HG03139 (cell line): ENCODE data around the gene KRTAP2-4.
"Not testable (repeated sequence)": the region's sequence is repeated elsewhere in the genome, so short reads cannot be mapped to it uniquely, and the experiment has no call there.

Source experiments
- ATAC-seq: cut with Tn5 transposase; IDR thresholded peaks from one replicate; pipeline ENCODE4 v1.9.1; 2021; ENCODE audit not compliant: unreplicated experiment

The KRTAP2-4 gene

DNA sequence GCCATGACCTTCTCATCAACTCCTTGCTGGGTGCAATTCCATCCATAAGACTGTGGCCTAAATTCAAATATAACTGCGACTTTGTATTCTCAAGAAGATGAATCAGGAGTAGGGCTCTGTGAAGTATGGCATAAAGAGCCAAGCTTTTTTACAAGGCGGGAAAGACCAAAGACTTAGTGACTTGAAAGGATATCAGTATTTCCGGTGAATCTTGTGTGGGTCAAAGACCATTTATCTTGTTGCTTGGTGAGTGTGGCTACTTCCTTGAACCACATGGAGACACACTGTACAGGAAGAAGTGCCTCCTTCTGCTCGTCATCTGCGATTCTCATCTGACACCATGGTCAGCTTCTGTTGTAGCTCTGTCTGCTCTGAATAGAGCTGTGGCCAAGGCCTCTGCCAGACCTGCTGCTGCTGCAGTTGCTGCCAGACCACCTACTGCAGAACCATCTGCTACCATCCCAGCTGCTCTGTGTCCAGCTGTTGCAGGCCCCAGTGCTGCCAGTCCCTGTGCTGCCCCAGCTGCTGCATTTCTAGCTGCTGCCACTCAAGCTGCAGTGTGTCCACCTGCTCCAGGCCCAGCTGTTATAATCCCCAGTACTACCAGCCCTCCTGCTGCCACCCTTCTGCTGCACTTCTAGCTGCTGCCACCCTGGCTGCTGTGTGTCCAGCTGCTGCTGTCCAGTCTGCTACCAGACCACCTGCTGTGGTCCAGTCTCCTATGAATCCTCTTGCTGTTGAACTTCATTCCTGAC is 6.1 kb upstream of the KRTAP2-4 start:
- no peak for ATAC-seq

DNA sequence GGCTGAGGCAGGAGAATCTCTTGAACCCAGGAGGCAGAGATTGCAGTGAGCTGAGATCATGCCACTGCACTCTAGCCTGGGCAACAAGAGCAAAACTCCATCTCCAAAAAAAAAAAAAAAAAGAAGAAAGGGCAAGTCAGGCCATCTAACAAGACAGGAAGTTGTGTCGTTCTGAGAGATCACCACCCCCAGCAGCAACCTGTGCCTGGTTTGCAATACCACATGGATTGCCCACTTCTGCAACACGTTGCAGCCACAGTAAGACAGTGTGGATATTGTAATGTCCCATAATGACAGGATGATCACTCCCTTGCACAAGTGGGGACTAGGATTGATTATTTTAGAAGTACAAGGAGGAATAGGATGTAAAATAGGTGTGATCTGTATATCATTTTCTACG is 3.4 kb upstream of the KRTAP2-4 start:
- no peak for ATAC-seq

GRCh38 chr17:41067281-41067680 is 1.6 kb upstream of the KRTAP2-4 start:
- no peak for ATAC-seq

- not testable (repeated sequence) for ATAC-seq
Measured at GRCh38 chr17:41065016-41065689, 526 bp downstream of the KRTAP2-4 start.

DNA sequence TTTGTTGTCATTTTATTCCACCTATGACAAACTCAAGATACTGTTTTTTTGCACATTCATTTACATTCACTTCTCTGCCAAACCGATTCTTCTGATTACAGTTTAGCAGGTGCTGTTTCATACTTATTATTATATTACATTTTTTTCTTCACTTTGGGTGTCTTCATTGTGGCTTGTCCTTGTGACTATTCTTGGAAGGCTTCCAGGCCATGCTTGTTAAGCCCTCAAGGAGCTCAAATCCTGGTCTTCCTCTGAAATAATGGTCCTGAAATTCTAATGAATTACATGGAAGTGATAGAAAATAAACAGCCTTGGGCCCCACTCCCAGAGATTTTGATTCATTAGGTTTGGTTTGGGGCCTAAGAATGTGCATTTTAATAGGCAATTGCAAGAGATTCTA is 1.4 kb downstream of the KRTAP2-4 start:
- no peak for ATAC-seq

DNA sequence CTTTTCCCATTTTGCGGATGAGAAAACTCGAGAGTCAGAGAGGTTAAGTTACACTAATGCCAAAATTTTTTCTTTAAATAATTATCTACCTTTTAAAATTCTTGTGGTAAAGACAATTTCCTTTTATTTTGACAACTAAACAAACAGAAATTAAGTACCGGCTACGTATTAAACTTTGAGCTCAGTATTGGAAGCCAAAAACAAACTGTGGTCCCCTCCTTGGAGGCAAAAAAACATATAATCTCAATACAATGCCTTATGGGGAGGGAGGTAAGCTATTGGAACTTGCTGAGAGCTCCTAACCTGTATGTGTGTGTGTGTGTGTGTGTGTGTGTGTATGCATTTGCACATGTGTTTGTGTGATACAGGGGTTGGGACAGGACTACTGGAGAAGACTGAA is 2.2 kb downstream of the KRTAP2-4 start:
- ATAC-seq = no peak

GRCh38 chr17:41061964-41062363 is 3.7 kb downstream of the KRTAP2-4 start:
- ATAC-seq = no peak

- no peak for ATAC-seq
Measured at GRCh38 chr17:41060052-41060604, 5.6 kb downstream of the KRTAP2-4 start, which contains the start of gene KRTAP2-3. Gene KRTAP2-3 (minus strand): TSS chr17:41060114. CDS start chr17:41060050, 64 bp downstream.

GRCh38 chr17:41059276-41060051 is 6.2 kb downstream of the KRTAP2-4 start:
- not testable (repeated sequence) for ATAC-seq

DNA sequence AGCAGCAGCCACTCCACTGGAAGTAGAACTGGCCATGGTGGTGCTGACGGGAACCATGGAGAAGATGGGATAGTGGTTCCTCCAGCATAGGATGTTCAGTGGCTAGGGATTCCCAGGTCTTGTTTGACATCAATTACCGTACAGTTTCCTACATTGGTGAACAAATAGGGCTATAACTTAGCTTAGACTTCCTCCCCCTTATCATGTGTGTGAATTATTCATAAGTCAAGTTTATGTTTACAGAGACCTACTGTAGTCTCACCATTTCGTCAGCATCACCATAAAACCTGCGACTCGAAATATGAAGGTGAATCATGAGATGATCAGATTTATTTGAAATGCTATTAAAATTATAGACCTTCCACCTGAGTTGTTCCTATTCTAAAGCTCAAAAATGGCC is 6.9 kb downstream of the KRTAP2-4 start:
- ATAC-seq = no peak

- no peak for ATAC-seq
Measured at GRCh38 chr17:41057547-41057946, 8.1 kb downstream of the KRTAP2-4 start.

- ATAC-seq = not testable (repeated sequence)
Measured at GRCh38 chr17:41055130-41055529, 10.5 kb downstream of the KRTAP2-4 start, which contains the start of gene KRTAP2-2. Gene KRTAP2-2 (minus strand): TSS chr17:41055230. CDS start chr17:41055211, 19 bp downstream.

- ATAC-seq = not testable (repeated sequence)
Measured at GRCh38 chr17:41054556-41054955, 11.1 kb downstream of the KRTAP2-4 start.

DNA sequence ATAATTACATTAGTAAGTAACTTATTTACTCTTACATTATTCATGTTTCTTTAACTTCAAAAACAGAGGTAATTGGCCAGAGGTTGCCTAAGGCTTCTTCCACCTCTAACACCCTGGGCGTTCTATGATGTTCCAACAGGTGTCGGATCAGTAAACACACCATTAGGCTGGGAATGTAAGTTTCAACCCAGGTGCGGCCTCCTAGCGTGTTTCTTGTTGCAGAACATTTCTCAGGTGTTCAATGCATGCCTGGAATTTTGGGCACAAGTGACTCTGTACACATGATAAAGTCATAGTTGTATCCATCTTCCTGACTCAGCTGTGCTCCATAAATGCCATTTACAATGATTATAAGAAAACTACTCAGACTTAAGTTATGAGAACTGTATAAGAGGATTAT is 11.7 kb downstream of the KRTAP2-4 start:
- no peak for ATAC-seq

DNA sequence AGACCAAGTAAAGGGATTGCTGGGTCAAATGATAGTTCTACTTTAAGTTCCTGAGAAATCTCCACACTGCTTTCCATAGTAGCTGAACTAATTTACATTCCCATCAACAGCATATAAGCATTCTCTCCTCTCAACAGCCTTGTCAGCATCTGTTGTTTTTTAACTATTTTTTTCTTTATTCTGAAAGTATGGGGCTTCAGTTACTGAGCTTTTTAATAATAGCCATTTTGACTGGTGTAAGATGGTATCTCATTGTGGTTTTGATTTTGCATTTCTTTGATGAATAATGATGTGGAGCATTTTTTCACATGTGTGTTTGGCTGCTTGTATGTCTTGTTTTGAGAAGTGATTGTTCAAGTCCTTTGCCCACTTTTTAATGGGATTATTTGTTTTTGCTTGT is 13.1 kb downstream of the KRTAP2-4 start:
- ATAC-seq = no peak

GRCh38 chr17:41049110-41049509 is 16.6 kb downstream of the KRTAP2-4 start:
- no peak for ATAC-seq

GRCh38 chr17:41048441-41048840 is 17.2 kb downstream of the KRTAP2-4 start:
- ATAC-seq = no peak

- ATAC-seq = not testable (repeated sequence)
Measured at GRCh38 chr17:41046735-41047465, 18.8 kb downstream of the KRTAP2-4 start, which contains the start of gene KRTAP2-1. Gene KRTAP2-1 (minus strand): TSS chr17:41047316. CDS start chr17:41047267, 49 bp downstream.

DNA sequence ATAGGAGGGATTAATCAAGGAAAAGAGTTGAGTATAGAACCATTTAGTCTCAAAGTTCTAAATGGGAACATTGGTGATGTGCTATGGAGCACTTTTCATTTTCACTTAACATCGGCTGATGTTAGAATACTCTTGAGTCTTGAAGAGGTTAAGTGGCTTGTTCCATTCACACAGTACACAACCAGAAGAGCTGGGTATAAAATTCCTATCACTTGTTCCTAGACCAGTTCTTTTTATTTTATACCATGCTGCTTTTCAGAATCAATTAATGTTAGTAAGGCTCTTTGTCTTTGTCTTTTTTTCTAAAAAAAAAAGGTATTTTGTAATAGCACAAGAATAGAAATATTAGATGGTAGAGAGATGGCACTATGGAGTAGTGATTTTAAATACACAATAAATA is 22.7 kb downstream of the KRTAP2-4 start:
- ATAC-seq = no peak
